T-helper 17 cell (primary cell): ENCODE results near the gene CLCN2. TPM values are rescaled to one million over a fixed set of nuclear protein-coding genes. Genes with fewer than 3 reads are reported as not detected.
A peak's percentile ranks its signal among the peaks of the same experiment; 100 is the strongest.

Source experiments
- ATAC-seq: fragments of 150-1000 bp; cut with Tn5 transposase; 2 replicates; pipeline ENCODE4 v1.10.0; 2021; ENCODE audit warnings: mild to moderate bottlenecking, moderate library complexity
- DNase-seq, 3 donors: peaks; one replicate each; pipeline versions ENCODE4 v3.0.0 to v3.0.0-alpha.2; 2020 to 2021
- H3K9me3 ChIP-seq: one replicate; pipeline ENCODE4 v1.7.0; 2013; ENCODE audit warnings: low read length, mild to moderate bottlenecking; ENCODE audit not compliant: control insufficient read depth, poor library complexity, severe bottlenecking
- H3K27ac Mint-ChIP-seq: one replicate; pipeline ENCODE4 v1.8.0; 2022; ENCODE audit warnings: mild to moderate bottlenecking, moderate library complexity, mixed read lengths
- H3K27me3 Mint-ChIP-seq: one replicate; pipeline ENCODE4 v1.8.0; 2022; ENCODE audit warnings: mixed read lengths
- H3K36me3 Mint-ChIP-seq: one replicate; pipeline ENCODE4 v1.8.0; 2022; ENCODE audit warnings: low read depth, mixed read lengths
- H3K4me1 Mint-ChIP-seq: one replicate; pipeline ENCODE4 v1.8.0; 2022; ENCODE audit warnings: mild to moderate bottlenecking, mixed read lengths
- H3K4me3 Mint-ChIP-seq: one replicate; pipeline ENCODE4 v1.8.0; 2022; ENCODE audit warnings: mild to moderate bottlenecking, moderate library complexity, mixed read lengths
- total RNA-seq, 4 donors: library from RNA in 2 of 4; stranded (reverse) in 2 of 4; gene quantifications; one replicate each; pipeline ENCODE4 v1.2.3 and lab custom pipeline; 2022 to 2026

Gene CLCN2
- total RNA-seq, 2 donors from 2014 or later: 4.6 TPM

- H3K9me3 ChIP-seq: no peaks in the 10 kb centered on the region
- H3K4me3 Mint-ChIP-seq: peak within 1 kb of the TSS; percentile 88
- ATAC-seq (no peak), DNase-seq (no peak)
- peaks cover 9% of the 10 kb centered on the region for H3K36me3 Mint-ChIP-seq
- peaks cover 6% of the 10 kb centered on the region for H3K4me1 Mint-ChIP-seq
- H3K27ac Mint-ChIP-seq: no peak within 1 kb of the TSS
- H3K27me3 Mint-ChIP-seq: peaks cover 67% of the 10 kb centered on the region
Observed at GRCh38 chr3:184377882-184378445, 16.6 kb upstream of the CLCN2 start, which contains the start of gene THPO. THPO (minus strand) TSS chr3:184378207; CDS start chr3:184376259, 1,948 bp downstream.

GRCh38 chr3:184377374-184377773 lies 16.0 kb upstream of the CLCN2 start:
- no peak for DNase-seq
- no peak for ATAC-seq
- Mint-ChIP-seq H3K27ac (no peak overlapping the region), H3K4me1 (peaks cover 6% of the 10 kb centered on the region), H3K36me3 (peaks cover 9% of the 10 kb centered on the region), H3K27me3 (peaks cover 61% of the 10 kb centered on the region), H3K4me3 (no peak overlapping the region)
- H3K9me3 ChIP-seq: no peaks in the 10 kb centered on the region

- H3K4me3 Mint-ChIP-seq: peak overlapping the region; percentile 25
- no peaks in the 10 kb centered on the region for H3K9me3 ChIP-seq
- H3K4me1 Mint-ChIP-seq: peaks cover 10% of the 10 kb centered on the region
- peaks cover 9% of the 10 kb centered on the region for H3K36me3 Mint-ChIP-seq
- no peak overlapping the region for H3K27ac Mint-ChIP-seq
- no peak for ATAC-seq
- no peak for DNase-seq
- peaks cover 49% of the 10 kb centered on the region for H3K27me3 Mint-ChIP-seq
Observed at GRCh38 chr3:184375747-184376461, 14.5 kb upstream of the CLCN2 start.

- Mint-ChIP-seq H3K4me3 (no peak overlapping the region), H3K4me1 (peaks cover 12% of the 10 kb centered on the region), H3K27me3 (peaks cover 37% of the 10 kb centered on the region), H3K36me3 (peaks cover 9% of the 10 kb centered on the region), H3K27ac (no peak overlapping the region)
- no peak for ATAC-seq
- DNase-seq: no peak
- H3K9me3 ChIP-seq: no peaks in the 10 kb centered on the region
Observed at GRCh38 chr3:184373422-184373821, 12.0 kb upstream of the CLCN2 start.

GRCh38 chr3:184372911-184373310 lies 11.5 kb upstream of the CLCN2 start:
- Mint-ChIP-seq H3K4me3 (no peak overlapping the region), H3K36me3 (peaks cover 9% of the 10 kb centered on the region), H3K27me3 (peaks cover 32% of the 10 kb centered on the region), H3K4me1 (peaks cover 12% of the 10 kb centered on the region), H3K27ac (no peak overlapping the region)
- no peaks in the 10 kb centered on the region for H3K9me3 ChIP-seq
- DNase-seq (no peak), ATAC-seq (no peak)

GRCh38 chr3:184372296-184372821 lies 11.0 kb upstream of the CLCN2 start:
- Mint-ChIP-seq H3K36me3 (peaks cover 9% of the 10 kb centered on the region), H3K4me3 (no peak overlapping the region), H3K27ac (no peak overlapping the region), H3K4me1 (peaks cover 12% of the 10 kb centered on the region), H3K27me3 (peaks cover 26% of the 10 kb centered on the region)
- DNase-seq: no peak
- no peaks in the 10 kb centered on the region for H3K9me3 ChIP-seq
- no peak for ATAC-seq

- H3K27me3 Mint-ChIP-seq: peaks cover 19% of the 10 kb centered on the region
- peak; percentile 97 for ATAC-seq
- no peaks in the 10 kb centered on the region for H3K9me3 ChIP-seq
- H3K36me3 Mint-ChIP-seq: peaks cover 9% of the 10 kb centered on the region
- no peak overlapping the region for H3K4me3 Mint-ChIP-seq
- peak in 2 of 3 donors; percentile 36 to 46 for DNase-seq
- H3K27ac Mint-ChIP-seq: no peak overlapping the region
- H3K4me1 Mint-ChIP-seq: peaks cover 16% of the 10 kb centered on the region
Observed at GRCh38 chr3:184371570-184372018, 10.2 kb upstream of the CLCN2 start.

GRCh38 chr3:184368586-184369183 lies 7.3 kb upstream of the CLCN2 start:
- Mint-ChIP-seq H3K4me1 (peaks cover 27% of the 10 kb centered on the region), H3K4me3 (no peak overlapping the region), H3K36me3 (peaks cover 3% of the 10 kb centered on the region), H3K27ac (peak overlapping the region; percentile 67), H3K27me3 (no peaks in the 10 kb centered on the region)
- H3K9me3 ChIP-seq: no peaks in the 10 kb centered on the region
- ATAC-seq (no peak), DNase-seq (no peak)

GRCh38 chr3:184368116-184368515 lies 6.7 kb upstream of the CLCN2 start:
- no peak overlapping the region for H3K4me3 Mint-ChIP-seq
- DNase-seq (no peak), ATAC-seq (no peak)
- no peaks in the 10 kb centered on the region for H3K27me3 Mint-ChIP-seq
- H3K9me3 ChIP-seq: no peaks in the 10 kb centered on the region
- H3K4me1 Mint-ChIP-seq: peaks cover 32% of the 10 kb centered on the region
- peaks cover 3% of the 10 kb centered on the region for H3K36me3 Mint-ChIP-seq
- H3K27ac Mint-ChIP-seq: peak overlapping the region; percentile 24

- H3K9me3 ChIP-seq: no peaks in the 10 kb centered on the region
- ATAC-seq (no peak), DNase-seq (no peak)
- no peak overlapping the region for H3K4me3 Mint-ChIP-seq
- H3K4me1 Mint-ChIP-seq: peaks cover 36% of the 10 kb centered on the region
- H3K27ac Mint-ChIP-seq: no peak overlapping the region
- H3K27me3 Mint-ChIP-seq: no peaks in the 10 kb centered on the region
- H3K36me3 Mint-ChIP-seq: peaks cover 3% of the 10 kb centered on the region
Observed at GRCh38 chr3:184366619-184367289, 5.3 kb upstream of the CLCN2 start.

- H3K27me3 Mint-ChIP-seq: no peaks in the 10 kb centered on the region
- H3K36me3 Mint-ChIP-seq: no peaks in the 10 kb centered on the region
- DNase-seq (peak; percentile 85 to 89 (median 85)), ATAC-seq (peak; percentile 85)
- H3K4me3 Mint-ChIP-seq: peak overlapping the region; percentile 99
- H3K27ac Mint-ChIP-seq: peak overlapping the region; percentile 93
- peaks cover 36% of the 10 kb centered on the region for H3K4me1 Mint-ChIP-seq
- H3K9me3 ChIP-seq: no peaks in the 10 kb centered on the region
Observed at GRCh38 chr3:184362668-184363546, 1.5 kb upstream of the CLCN2 start.

- peak overlapping the region; percentile 99 for H3K4me3 Mint-ChIP-seq
- H3K4me1 Mint-ChIP-seq: peaks cover 36% of the 10 kb centered on the region
- peak overlapping the region; percentile 93 for H3K27ac Mint-ChIP-seq
- ATAC-seq (peak; percentile 8), DNase-seq (peak in 1 of 3 donors; percentile 19)
- H3K9me3 ChIP-seq: no peaks in the 10 kb centered on the region
- no peaks in the 10 kb centered on the region for H3K27me3 Mint-ChIP-seq
- no peaks in the 10 kb centered on the region for H3K36me3 Mint-ChIP-seq
Observed at GRCh38 chr3:184361932-184362667, 695 bp upstream of the CLCN2 start.
